Activated T-helper 1 cell treated with anti-CD3 and anti-CD28 coated beads, Interleukin-2, amount 50 U/mL, for 16 hours (primary cell): ENCODE measurements around the gene CFAP299.
"Not testable (repeated sequence)": the region's sequence is repeated elsewhere in the genome, so short reads cannot be mapped to it uniquely, and the experiment has no call there.

ENCODE experiments used
- DNase-seq, 2 donors: peaks; one replicate each; pipeline ENCODE4 v3.0.0-alpha.2; 2020; ENCODE audit warnings: low read depth in 1 of 2, low spot score in 1 of 2

CFAP299 gene

DNA sequence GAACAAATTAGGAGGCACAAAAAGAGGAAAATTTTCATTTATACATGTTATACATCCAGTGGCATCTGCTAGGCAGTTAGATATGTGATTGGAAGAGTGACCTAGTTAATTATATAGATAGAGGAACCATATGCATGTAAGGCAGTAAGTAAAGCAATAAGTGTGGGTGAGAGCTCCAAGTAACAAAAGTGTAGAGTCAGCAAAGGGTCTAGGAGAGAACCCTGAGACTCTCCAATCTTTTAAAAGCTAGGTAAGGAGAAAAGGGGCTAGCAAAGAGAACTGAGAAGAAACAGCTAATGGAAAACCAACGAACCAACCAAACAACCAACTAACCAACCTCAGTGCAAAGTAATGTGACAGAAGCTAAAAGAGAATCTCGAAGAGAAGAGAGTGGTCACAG is 3.8 kb upstream of the CFAP299 start:
- DNase-seq, result no peak

- no peak for DNase-seq
Observed at GRCh38 chr4:80333121-80333520, 2.4 kb upstream of the CFAP299 start.

- DNase-seq, result no peak
Observed at GRCh38 chr4:80334568-80334967, 962 bp upstream of the CFAP299 start.

GRCh38 chr4:80335226-80335553 is 340 bp upstream of the CFAP299 start:
- DNase-seq, result no peak

- no peak for DNase-seq
Observed at GRCh38 chr4:80336582-80336981, 1.1 kb downstream of the CFAP299 start.

DNA sequence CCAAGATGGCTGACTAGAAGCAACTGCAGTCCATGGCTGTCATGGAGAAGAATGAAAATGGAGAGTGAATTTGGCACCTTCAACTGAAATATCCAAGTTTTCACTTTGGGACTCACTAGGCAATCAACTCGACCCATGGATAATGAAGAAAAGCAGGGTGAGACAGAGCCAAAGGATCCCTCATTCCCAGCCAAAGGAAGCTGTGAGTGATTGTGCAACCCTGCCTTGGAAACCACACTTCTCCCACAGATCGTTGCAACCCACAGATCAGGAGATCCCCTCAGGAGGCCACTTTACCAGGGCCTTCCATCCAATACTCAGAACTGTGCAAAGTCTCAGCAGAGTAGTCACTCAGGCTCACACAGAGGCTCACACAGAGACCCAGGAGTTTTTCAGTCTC is 4.5 kb downstream of the CFAP299 start:
- no peak for DNase-seq

DNA sequence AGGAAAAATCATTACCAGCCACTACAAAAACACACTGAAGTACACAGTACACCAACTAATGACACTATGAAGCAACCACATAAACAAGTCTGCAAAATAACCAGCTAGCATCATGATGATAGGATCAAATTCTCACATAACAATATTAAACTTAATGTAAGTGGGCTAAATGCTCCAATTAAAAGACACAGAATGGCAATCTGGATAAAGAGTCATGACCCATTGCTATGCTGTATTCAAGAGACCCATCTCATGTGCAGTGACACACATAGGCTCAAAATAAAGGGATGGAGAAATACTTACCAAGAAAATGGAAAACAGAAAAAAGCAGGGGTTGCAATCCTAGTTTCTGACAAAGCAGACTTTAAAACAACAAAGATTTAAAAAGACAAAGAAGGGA is 7.2 kb downstream of the CFAP299 start:
- not testable (repeated sequence) for DNase-seq

- no peak for DNase-seq
Observed at GRCh38 chr4:80343887-80344286, 8.4 kb downstream of the CFAP299 start.

DNA sequence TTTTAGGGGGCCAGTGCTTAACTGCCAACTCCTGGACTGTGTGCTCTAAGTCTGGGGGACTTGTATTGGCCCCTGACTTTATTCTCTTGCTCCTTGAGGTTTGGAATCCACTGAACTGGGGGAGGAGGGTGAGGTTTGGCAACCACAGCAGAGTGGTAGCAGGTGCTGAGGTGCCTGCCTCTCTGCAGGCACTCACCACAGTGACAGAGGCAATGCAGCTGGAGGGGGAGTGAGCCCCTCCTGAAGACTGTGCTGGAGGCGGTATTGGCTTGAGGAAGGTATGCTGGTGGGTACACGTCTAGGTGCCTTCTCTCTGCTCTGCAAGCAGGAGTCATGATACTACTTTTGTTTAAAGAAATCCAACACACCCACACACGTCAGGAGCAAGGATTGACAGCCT is 24.6 kb downstream of the CFAP299 start:
- no peak for DNase-seq

DNA sequence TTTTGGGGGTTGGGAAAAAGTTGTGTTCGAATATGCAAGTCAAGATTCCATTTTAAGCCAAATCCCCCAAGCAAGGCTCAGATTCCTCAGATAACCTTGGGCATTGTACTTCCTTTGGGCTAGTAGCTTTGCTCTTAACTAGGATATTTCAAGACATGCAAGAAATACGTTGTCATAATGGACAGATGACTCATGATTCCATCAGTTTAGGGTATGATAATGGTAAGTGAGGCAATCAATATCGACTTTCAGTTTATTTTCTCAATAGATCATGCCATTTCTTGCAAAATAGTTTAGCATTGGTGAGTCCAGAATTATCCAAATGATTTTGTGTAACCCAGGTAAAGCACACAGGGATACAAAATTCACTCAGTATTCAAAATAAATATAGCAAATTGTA is 25.4 kb downstream of the CFAP299 start:
- DNase-seq, result no peak

- no peak for DNase-seq
Observed at GRCh38 chr4:80361329-80361900, 25.9 kb downstream of the CFAP299 start.

- DNase-seq, result peak in 1 of 2 donors; percentile 16
Observed at GRCh38 chr4:80362578-80363181, 27.1 kb downstream of the CFAP299 start.

- peak in 1 of 2 donors; percentile 15 for DNase-seq
Observed at GRCh38 chr4:80365928-80366327, 30.4 kb downstream of the CFAP299 start.

GRCh38 chr4:80367737-80368136 is 32.2 kb downstream of the CFAP299 start:
- DNase-seq, result no peak

GRCh38 chr4:80370635-80371034 is 35.1 kb downstream of the CFAP299 start:
- DNase-seq, result no peak

GRCh38 chr4:80371046-80371445 is 35.5 kb downstream of the CFAP299 start:
- no peak for DNase-seq

GRCh38 chr4:80374180-80374579 is 38.6 kb downstream of the CFAP299 start:
- no peak for DNase-seq

- no peak for DNase-seq
Observed at GRCh38 chr4:80382090-80382832, 46.7 kb downstream of the CFAP299 start.

DNA sequence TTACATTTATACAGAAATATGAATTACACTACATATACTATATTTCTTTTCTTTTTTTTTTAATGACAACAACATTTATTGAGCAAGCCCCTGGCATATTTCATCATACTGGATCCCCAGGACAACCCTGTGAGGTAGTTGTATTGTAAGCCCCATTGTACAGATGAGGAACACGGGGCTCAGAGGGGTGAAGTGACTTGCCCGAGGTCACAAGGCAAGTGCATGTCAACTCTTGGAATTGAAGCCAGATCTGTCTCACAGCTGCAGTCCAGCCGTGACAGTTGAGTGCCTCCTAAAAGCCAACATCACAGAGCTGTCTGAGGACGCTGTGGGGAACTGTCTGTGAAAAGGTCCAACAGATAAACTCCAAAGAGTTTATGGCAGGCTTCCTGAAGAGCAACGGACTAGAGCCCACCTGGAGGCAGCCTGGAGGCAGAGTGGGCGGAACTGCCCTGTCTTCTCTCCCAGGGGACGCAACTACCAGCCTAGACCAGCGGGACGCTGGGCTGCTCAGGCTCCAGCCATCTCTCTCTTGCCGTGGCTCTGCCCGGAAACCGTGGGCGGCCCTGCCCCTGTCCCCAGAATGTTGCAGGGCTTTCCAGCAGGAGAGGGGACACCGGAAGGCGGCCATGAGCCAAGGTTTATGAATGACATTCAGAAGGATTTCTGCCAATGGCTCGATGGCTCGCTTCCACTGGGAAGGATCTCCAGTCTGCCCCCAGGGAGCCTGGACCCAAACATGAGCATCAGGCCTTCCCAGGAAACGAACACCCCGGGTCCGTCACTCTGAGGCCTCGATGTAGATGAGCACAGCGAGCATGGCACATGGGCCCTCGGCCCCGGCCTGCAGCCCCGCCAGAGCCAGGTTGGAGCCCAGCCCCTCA is 50.1 kb downstream of the CFAP299 start:
- no peak for DNase-seq

GRCh38 chr4:80386281-80386886 is 50.9 kb downstream of the CFAP299 start:
- DNase-seq, result no peak
